ENCODE results near the gene GABRR3. TPM values are rescaled to one million over a fixed set of nuclear protein-coding genes. Genes with fewer than 3 reads are reported as not detected.

The GABRR3 gene
- total RNA-seq, 1 experiment from 2014 or later, result not detected

GRCh38 chr3:97957617-97958311, 77.4 kb downstream of the GABRR3 start:
- peak; percentile 29 for DNase-seq (ENCODE audit: low read depth)

DNA sequence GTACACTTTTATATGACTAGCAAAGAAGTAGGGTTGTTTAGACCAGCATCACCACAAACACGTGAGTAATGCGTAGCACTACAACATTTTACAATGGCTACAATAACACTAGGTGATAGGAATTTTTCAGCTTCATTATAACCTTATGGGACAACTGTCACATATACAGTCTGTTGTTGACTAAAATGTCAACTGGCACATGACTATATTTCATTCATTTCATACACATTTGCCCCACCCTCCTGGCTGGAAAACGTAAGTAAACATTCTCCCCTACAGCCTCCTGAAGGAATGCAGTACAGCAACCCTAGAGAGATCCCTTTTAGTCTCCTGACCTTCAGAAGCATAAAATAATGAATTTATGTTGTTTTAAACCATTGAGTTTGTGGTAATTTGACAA, 79.1 kb downstream of the GABRR3 start:
- DNase-seq (ENCODE audit: low read depth), result no peak

DNA sequence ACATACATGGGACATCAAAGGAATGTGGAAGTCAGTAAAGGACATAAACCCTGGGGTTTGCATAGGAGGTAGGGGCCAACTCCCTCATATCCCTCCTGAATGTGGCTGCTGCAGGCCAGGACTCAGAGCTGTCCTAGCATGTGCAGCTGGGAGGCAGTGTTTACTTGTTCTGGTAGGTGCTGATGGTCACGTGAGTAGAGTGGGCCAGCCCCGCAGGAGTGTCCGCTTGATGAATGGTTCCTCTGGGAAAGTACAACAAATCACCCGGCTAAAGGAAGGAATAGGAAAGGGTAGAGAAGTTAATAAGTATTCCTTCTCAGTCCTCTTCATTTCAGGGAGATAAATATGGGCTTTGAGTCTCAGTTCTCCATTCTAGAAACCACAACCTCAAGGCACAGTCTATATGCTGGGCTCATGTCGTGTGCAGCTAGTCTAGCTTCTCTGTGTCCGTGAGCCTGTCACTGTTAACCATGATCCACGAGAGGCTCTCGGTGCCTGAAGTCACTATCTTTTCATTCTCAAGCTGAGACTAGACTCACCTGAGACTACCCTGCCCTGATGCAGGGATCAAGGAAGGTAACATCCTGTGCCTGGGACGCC, 80.8 kb downstream of the GABRR3 start:
- no peak for DNase-seq (ENCODE audit: low read depth)

DNA sequence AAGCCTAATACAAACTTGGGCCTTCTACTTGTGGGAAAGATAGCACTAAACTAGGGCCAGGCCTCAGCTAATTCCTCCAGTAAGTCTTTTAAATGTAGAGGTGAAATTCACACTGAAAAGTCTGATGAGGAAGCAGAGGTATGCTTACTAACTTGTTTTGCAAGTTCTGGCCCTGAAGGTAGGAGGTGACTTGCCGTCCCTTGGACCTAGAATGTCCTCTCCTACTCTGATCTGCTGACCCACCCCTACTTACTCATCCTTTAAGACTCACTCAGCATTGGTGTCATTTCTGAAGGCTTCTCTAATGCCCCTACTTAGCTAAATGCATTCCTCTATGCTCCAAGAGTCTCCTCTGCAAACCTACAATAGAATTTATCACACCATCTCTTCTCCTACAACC, 82.2 kb downstream of the GABRR3 start:
- DNase-seq (ENCODE audit: low read depth), result no peak

DNA sequence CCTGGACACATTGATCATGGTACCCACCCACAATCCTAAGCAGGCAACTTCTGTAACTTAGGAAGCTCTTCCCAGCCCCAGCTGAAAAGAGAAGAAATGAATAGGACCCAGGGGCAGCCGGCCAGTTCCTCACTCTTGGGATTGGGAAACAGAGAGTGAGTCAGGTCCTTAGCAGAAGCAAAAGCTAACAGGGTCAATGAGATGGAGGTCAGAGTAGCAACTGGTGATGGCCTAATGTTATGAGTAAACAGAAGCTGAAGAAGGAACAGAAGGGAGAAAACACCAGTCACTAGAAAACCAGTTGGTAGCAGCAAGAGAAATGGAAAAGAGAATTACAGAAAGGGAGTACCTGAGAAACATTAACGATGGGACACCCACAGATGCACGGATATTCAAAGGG, 82.8 kb downstream of the GABRR3 start:
- DNase-seq (ENCODE audit: low read depth), result peak; percentile 59

DNA sequence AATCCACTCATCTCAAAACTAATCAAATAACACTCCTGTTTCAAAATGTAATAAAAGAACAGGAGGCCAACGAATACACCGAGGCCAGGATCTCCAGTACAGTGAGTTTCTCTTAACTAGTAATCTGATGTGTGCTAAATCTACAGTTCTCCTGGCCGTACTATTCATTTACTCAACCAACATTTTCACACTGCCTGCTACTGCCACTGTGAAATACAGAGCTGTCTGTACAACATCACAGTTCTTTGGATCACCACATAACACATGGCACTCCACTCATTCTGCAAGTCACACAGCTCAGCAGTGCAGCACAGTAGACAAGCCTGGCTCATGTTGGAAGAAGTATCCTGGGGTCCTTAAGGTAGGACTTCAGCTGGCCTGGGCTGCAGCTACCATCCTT, 84.8 kb downstream of the GABRR3 start:
- no peak for DNase-seq (ENCODE audit: low read depth)

DNA sequence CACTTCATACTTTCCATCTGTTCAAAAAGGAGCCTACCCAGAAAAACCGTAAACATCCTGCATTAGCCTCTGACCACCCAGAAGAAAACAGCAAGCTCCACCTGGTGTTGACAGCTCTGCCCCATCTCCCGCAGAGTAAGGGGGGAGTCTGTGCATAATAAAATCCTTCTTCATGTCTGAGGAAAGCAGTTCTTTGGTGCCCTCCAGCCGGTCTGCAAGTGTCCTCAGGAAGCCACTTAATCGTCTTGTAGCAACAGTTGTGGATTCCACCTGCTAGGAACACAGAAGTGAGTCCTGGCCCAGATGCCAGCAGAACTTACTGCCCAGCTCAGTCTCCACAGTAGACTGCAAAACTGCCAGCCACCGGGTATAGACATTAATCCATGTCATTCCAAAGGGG, 85.4 kb downstream of the GABRR3 start:
- no peak for DNase-seq (ENCODE audit: low read depth)

DNA sequence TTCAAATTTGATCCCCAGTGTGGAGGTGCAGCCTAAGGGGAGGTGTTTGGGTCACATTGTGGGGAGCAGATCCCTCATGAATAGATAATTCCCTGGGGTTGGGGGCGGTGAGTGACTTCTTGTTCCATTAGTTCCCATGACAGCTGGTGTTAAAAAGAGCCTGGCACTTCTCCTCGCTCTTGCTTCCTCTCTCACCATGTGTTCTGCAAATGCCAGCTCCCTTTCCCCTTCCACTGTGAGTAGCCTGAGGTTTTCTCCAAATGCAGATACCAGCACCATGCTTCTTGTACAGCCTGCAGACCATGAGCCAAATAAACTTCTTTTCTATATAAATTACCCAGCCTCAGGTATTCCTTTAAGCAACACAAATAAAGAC, 86.0 kb downstream of the GABRR3 start:
- DNase-seq (ENCODE audit: low read depth), result no peak

DNA sequence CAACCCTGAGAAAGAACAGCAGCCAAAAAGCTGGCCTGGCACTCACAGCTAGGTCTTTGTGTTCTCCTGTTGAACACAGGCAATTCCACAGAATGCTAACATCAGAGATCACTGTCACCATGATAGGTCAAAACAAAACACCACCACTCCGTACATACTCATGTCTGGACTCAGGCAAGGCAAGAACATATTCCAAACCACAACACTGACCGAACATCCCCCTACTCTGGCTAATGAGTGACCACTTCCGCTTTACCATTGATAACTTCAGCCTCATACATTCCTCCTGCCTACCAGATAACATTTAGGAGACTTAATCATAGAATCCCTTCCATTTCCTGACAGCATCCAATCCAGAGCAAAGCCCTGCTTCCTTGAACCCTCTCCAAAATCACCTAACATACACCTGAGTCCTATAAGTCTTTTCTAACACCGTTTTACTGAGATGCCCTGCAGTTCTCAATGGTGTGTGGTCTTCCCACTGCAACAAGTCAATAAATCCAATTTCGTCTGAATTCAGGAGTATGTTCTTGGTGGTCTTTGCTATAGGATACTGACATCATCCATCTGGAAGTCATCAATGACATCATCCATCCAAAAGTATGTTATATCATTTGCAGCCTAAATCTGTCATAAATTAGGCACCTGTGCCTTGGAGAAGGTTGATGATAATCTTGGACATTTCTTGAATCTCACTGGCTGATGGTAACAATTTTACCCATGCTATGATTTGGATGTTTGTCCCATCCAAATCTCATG, 86.6 kb downstream of the GABRR3 start:
- DNase-seq (ENCODE audit: low read depth), result no peak

- DNase-seq (ENCODE audit: low read depth), result no peak
Observed at GRCh38 chr3:97942801-97943546, 92.1 kb downstream of the GABRR3 start.

DNA sequence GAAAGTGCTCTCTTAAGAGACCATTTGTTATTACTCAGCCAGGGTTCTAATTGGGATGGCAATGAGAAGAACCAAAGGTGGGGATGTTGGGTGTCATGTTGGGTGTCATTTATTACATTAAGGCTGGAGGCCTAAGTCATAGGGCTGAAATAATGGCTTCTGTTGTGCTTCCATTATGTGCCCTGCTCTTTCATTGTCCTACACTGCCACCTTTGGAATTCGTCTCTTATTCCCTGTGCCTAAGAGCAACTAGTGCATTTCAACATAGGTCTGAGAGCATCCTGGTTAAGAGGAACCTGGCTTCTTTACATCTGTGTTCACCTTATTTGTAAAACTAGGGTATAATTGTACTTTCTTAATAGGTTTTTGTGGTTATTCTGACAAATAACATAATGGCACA, 95.1 kb downstream of the GABRR3 start:
- DNase-seq (ENCODE audit: low read depth), result peak; percentile 39

DNA sequence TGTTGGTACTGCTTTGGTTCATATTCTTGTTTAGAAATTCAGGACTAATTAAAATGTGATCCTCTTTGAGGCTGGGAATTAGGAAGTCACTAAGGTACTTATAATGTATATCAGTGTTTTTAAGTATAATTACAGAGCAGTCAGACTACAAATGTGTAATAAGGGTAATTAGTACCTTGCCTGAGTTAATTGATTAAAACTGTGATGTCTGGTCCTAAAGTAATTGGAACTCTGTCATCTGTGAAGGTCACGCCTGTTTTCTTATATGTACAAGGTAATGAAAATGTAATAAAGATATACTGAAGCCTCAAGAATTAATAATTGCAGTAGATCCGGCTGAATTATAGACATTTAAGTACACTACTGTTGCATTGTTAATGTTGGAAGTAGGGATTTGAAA, 95.7 kb downstream of the GABRR3 start:
- DNase-seq (ENCODE audit: low read depth), result no peak

- DNase-seq (ENCODE audit: low read depth), result peak; percentile 11
Observed at GRCh38 chr3:97938444-97938843, 96.7 kb downstream of the GABRR3 start.

- DNase-seq (ENCODE audit: low read depth), result peak; percentile 30
Observed at GRCh38 chr3:97937205-97937604, 97.9 kb downstream of the GABRR3 start.

DNA sequence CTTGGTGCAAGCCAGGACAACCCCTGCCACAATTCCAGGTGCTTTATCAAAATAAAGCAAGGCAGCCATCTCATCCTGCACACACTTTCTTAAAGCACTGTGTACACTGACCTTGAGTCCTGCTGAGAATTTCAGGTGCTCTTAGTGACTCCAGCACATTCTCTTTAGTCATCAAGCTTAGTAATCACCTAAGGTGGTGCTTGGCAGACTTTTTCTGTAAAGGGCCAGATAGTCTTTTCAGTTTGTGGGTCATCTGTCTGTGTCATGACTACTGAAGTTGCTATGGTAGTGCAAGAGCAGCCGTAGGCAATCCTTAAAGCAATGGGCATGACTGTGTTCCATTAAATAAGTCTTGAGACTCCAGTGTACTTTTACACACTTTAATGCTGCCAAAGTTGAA, 99.3 kb downstream of the GABRR3 start:
- DNase-seq (ENCODE audit: low read depth), result peak; percentile 29

Other genes starting within 250 kb of the GABRR3 start
- 9.7 and 16.4 TPM in 2 replicates for gene CRYBG3, start 213.3 kb downstream of the GABRR3 start, total RNA-seq (2014; rRNA removed; shearing (Covaris generic))
- 22.0 and 23.8 TPM in 2 replicates for gene RIOX2, start 62.9 kb downstream of the GABRR3 start, total RNA-seq (2014; rRNA removed; shearing (Covaris generic))
- gene OR5AC2, start 51.9 kb upstream of the GABRR3 start, total RNA-seq (2014; rRNA removed; shearing (Covaris generic)), result not detected in 2 replicates
- not detected in 2 replicates for gene OR5H1, start 95.4 kb upstream of the GABRR3 start, total RNA-seq (2014; rRNA removed; shearing (Covaris generic))
- not detected in 2 replicates for gene OR5H14, start 112.2 kb upstream of the GABRR3 start, total RNA-seq (2014; rRNA removed; shearing (Covaris generic))
- gene OR5H15, start 131.4 kb upstream of the GABRR3 start, total RNA-seq (2014; rRNA removed; shearing (Covaris generic)), result not detected in 2 replicates
- gene OR5H6, start 228.9 kb upstream of the GABRR3 start, total RNA-seq (2014; rRNA removed; shearing (Covaris generic)), result not detected in 2 replicates
- gene OR5H2, start 247.2 kb upstream of the GABRR3 start, total RNA-seq (2014; rRNA removed; shearing (Covaris generic)), result not detected in 2 replicates